Suprapubic skin (tissue), 3 donors: Measurements from ENCODE around the gene DST.

Experiments used
- EP300 ChIP-seq: sonication (generic); formaldehyde crosslinking; IDR thresholded peaks from one replicate; pipeline ENCODE4 v1.6.1; 2017; ENCODE audit warnings: antibody characterized with exemption
- POLR2A ChIP-seq, 2 donors: fragments of 450-650 bp; IDR thresholded peaks; one replicate each; pipeline ENCODE4 v1.6.1; 2017; ENCODE audit warnings: antibody characterized with exemption in 2 of 2, mild to moderate bottlenecking in 2 of 2, moderate library complexity in 2 of 2
- TF ChIP-seq, protein P1 (sequence below), 2 donors: fragments of 200-600 bp in 1 of 2; fragments of 450-650 bp in 1 of 2; sonication (generic) in 1 of 2; IDR thresholded peaks; one replicate each; pipeline ENCODE4 v1.5.1; 2016 to 2019; ENCODE audit warnings: antibody characterized with exemption in 2 of 2, mild to moderate bottlenecking in 1 of 2, moderate library complexity in 1 of 2

DNA sequence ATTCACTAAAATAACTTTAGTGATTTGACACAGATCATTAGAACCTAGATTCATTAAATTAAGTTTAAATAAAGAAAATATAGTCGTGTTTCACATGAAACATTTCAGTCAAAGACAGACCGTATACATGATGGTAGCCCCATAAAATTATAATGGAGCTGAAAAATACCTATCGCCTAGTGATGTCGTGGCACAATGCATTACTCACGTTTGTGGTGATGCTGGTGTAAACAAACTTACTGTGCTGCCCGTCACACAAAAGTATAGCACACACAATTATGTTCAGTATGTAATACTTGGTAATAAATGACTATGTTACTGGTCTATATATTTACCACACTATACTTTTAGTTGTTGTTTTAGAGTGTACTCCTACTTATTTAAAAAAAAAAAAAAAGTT is 17.3 kb downstream of the DST start:
- TF ChIP-seq POLR2A (IDR thresholded peaks at IDR 0.05) (no peak), EP300 (no peak)
- TF ChIP-seq, protein P1, sequence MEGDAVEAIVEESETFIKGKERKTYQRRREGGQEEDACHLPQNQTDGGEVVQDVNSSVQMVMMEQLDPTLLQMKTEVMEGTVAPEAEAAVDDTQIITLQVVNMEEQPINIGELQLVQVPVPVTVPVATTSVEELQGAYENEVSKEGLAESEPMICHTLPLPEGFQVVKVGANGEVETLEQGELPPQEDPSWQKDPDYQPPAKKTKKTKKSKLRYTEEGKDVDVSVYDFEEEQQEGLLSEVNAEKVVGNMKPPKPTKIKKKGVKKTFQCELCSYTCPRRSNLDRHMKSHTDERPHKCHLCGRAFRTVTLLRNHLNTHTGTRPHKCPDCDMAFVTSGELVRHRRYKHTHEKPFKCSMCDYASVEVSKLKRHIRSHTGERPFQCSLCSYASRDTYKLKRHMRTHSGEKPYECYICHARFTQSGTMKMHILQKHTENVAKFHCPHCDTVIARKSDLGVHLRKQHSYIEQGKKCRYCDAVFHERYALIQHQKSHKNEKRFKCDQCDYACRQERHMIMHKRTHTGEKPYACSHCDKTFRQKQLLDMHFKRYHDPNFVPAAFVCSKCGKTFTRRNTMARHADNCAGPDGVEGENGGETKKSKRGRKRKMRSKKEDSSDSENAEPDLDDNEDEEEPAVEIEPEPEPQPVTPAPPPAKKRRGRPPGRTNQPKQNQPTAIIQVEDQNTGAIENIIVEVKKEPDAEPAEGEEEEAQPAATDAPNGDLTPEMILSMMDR (IDR thresholded peaks at IDR 0.05), result no peak
